ENCODE results near the gene HEPHL1.

The HEPHL1 gene

GRCh38 chr11:93983542-93984195 is 37.5 kb upstream of the HEPHL1 start:
- Histone ChIP-seq H3F3A (ENCODE audit: insufficient read depth) (no peaks in the 10 kb centered on the region), H3K9me2 (replicated peaks; ENCODE audit: insufficient read depth, low read length) (no peaks in the 10 kb centered on the region), H3K27ac (ENCODE audit: low read depth, low read length) (no peak overlapping the region), H3K9ac (ENCODE audit: low read length) (no peak overlapping the region), H3K79me2 (ENCODE audit: insufficient read depth, low read length) (no peaks in the 10 kb centered on the region), H3K27me3 (ENCODE audit: low read length) (no peaks in the 10 kb centered on the region), H3K36me3 (ENCODE audit: low read length) (no peaks in the 10 kb centered on the region), H2AFZ (ENCODE audit: low read depth, low read length, severe bottlenecking) (no peak overlapping the region), H3K4me3 (ENCODE audit: insufficient read depth, low read length, poor library complexity, severe bottlenecking) (no peak overlapping the region), H3K9me3 (ENCODE audit: insufficient read depth, low read length) (no peaks in the 10 kb centered on the region), H4K20me1 (ENCODE audit: low read depth, low read length) (no peaks in the 10 kb centered on the region), H3K4me2 (ENCODE audit: low read depth, low read length, poor library complexity, severe bottlenecking) (no peak overlapping the region)
- TF ChIP-seq CTCF (IDR thresholded peaks at IDR 0.05; ENCODE audit: insufficient read depth, low read length, poor library complexity, severe bottlenecking), result no peak
- TF ChIP-seq EZH2phosphoT487 (conservative IDR thresholded peaks at IDR 0.05; ENCODE audit: low read length), result no peak

- Histone ChIP-seq H4K20me1 (ENCODE audit: low read depth, low read length) (no peaks in the 10 kb centered on the region), H3K9ac (ENCODE audit: low read length) (no peak overlapping the region), H3K9me2 (replicated peaks; ENCODE audit: insufficient read depth, low read length) (no peaks in the 10 kb centered on the region), H3K79me2 (ENCODE audit: insufficient read depth, low read length) (no peaks in the 10 kb centered on the region), H3K36me3 (ENCODE audit: low read length) (no peaks in the 10 kb centered on the region), H3K27me3 (ENCODE audit: low read length) (no peaks in the 10 kb centered on the region), H3F3A (ENCODE audit: insufficient read depth) (no peaks in the 10 kb centered on the region), H3K4me3 (ENCODE audit: insufficient read depth, low read length, poor library complexity, severe bottlenecking) (no peak overlapping the region), H3K9me3 (ENCODE audit: insufficient read depth, low read length) (no peaks in the 10 kb centered on the region), H2AFZ (ENCODE audit: low read depth, low read length, severe bottlenecking) (no peak overlapping the region), H3K27ac (ENCODE audit: low read depth, low read length) (no peak overlapping the region), H3K4me2 (ENCODE audit: low read depth, low read length, poor library complexity, severe bottlenecking) (no peak overlapping the region)
- no peak for TF ChIP-seq CTCF (IDR thresholded peaks at IDR 0.05; ENCODE audit: insufficient read depth, low read length, poor library complexity, severe bottlenecking)
- no peak for TF ChIP-seq EZH2phosphoT487 (conservative IDR thresholded peaks at IDR 0.05; ENCODE audit: low read length)
Observed at GRCh38 chr11:93984196-93984567, 37.0 kb upstream of the HEPHL1 start.

GRCh38 chr11:93984936-93985335 is 36.2 kb upstream of the HEPHL1 start:
- TF ChIP-seq CTCF (IDR thresholded peaks at IDR 0.05; ENCODE audit: insufficient read depth, low read length, poor library complexity, severe bottlenecking) (no peak), EZH2phosphoT487 (conservative IDR thresholded peaks at IDR 0.05; ENCODE audit: low read length) (no peak)
- H3K79me2 ChIP-seq (ENCODE audit: insufficient read depth, low read length), result no peaks in the 10 kb centered on the region
- H3K9me3 ChIP-seq (ENCODE audit: insufficient read depth, low read length), result no peaks in the 10 kb centered on the region
- no peaks in the 10 kb centered on the region for H4K20me1 ChIP-seq (ENCODE audit: low read depth, low read length)
- H3K4me3 ChIP-seq (ENCODE audit: insufficient read depth, low read length, poor library complexity, severe bottlenecking), result no peak overlapping the region
- H3K9me2 ChIP-seq (replicated peaks; ENCODE audit: insufficient read depth, low read length), result no peaks in the 10 kb centered on the region
- H2AFZ ChIP-seq (ENCODE audit: low read depth, low read length, severe bottlenecking), result no peak overlapping the region
- H3K27me3 ChIP-seq (ENCODE audit: low read length), result no peaks in the 10 kb centered on the region
- no peak overlapping the region for H3K9ac ChIP-seq (ENCODE audit: low read length)
- H3K27ac ChIP-seq (ENCODE audit: low read depth, low read length), result no peak overlapping the region
- no peaks in the 10 kb centered on the region for H3F3A ChIP-seq (ENCODE audit: insufficient read depth)
- H3K36me3 ChIP-seq (ENCODE audit: low read length), result no peaks in the 10 kb centered on the region
- no peak overlapping the region for H3K4me2 ChIP-seq (ENCODE audit: low read depth, low read length, poor library complexity, severe bottlenecking)

All from SU-DHL-6 (cell line).